Nephron progenitor cell (in vitro differentiated cells): ENCODE data around the gene FBXO42.
"Not testable (repeated sequence)": the region's sequence is repeated elsewhere in the genome, so short reads cannot be mapped to it uniquely, and the experiment has no call there.

Experiments
- DNase-seq: peaks from one replicate; pipeline ENCODE4 v3.0.0; 2021
- H3K27ac Mint-ChIP-seq: 2 replicates; pipeline ENCODE4 v1.8.0; 2021; ENCODE audit warnings: mild to moderate bottlenecking, moderate library complexity, mixed read lengths
- H3K27me3 Mint-ChIP-seq: 2 replicates; pipeline ENCODE4 v1.8.0; 2021; ENCODE audit warnings: mild to moderate bottlenecking, low read depth, mixed read lengths; ENCODE audit not compliant: poor library complexity
- H3K36me3 Mint-ChIP-seq: 2 replicates; pipeline ENCODE4 v1.8.0; 2021; ENCODE audit warnings: low read depth, mixed read lengths
- H3K4me1 Mint-ChIP-seq: 2 replicates; pipeline ENCODE4 v1.8.0; 2021; ENCODE audit warnings: mixed read lengths
- H3K4me3 Mint-ChIP-seq: 2 replicates; pipeline ENCODE4 v1.8.0; 2021; ENCODE audit warnings: mild to moderate bottlenecking, moderate library complexity, mixed read lengths
- H3K9me3 Mint-ChIP-seq: 2 replicates; pipeline ENCODE4 v1.8.0; 2021; ENCODE audit warnings: mild to moderate bottlenecking, moderate library complexity, mixed read lengths
- TF ChIP-seq, protein P1 (sequence below): fragments of 200-600 bp; sonication (generic); IDR thresholded peaks from 2 replicates; pipeline ENCODE4 v1.5.0; 2021; ENCODE audit warnings: antibody characterized with exemption

The FBXO42 gene

DNA sequence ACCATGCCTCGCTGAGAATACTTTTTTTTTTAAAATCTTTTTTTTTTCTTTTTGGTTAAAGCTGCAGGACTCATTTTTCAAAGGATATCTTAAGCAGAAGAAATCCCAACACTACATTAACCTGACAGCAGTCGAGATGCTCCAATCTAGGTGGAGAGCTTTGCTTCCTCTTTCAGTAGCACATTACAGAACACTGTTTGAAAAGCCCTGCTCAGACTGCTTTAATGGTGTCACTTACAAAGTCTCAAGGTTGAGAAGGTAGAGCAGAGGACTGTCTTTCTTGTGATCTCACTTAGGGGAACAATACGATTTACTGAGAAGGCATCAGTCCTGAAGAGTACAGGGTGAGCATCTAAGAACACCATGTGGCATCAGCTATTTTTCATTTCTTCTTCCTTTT is 94.3 kb downstream of the FBXO42 start:
- Mint-ChIP-seq H3K27ac (no peak overlapping the region), H3K9me3 (no peaks in the 10 kb centered on the region)
- DNase-seq, result no peak

DNA sequence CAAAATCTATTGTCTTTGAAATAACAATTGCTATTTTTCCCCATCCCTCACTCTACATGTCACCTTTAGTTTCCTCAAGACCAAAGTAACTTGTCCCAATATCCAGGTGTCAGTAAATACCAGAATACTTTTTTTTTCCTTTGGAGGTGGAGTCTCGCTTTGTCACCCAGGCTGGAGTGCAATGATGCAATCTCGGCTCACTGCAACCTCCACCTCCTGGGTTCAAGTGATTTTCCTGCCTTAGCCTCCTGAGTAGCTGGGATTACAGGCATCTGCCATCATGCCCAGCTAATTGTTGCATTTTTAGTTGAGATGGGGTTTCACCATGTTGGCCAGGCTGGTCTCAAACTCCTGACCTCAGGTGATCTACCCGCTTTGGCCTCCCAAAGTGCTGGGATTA is 94.7 kb downstream of the FBXO42 start:
- not testable (repeated sequence) for H3K27me3 Mint-ChIP-seq, DNase-seq, H3K27ac Mint-ChIP-seq, H3K4me3 Mint-ChIP-seq, H3K9me3 Mint-ChIP-seq
- Mint-ChIP-seq H3K36me3 (peaks cover 18% of the 10 kb centered on the region), H3K4me1 (peaks cover 15% of the 10 kb centered on the region)

More for the DNA sequence above, 94.3 kb downstream of the FBXO42 start:
- H3K4me3 Mint-ChIP-seq, result no peak overlapping the region
- H3K4me1 Mint-ChIP-seq, result peaks cover 15% of the 10 kb centered on the region
- peaks cover 18% of the 10 kb centered on the region for H3K36me3 Mint-ChIP-seq
- TF ChIP-seq, protein P1, sequence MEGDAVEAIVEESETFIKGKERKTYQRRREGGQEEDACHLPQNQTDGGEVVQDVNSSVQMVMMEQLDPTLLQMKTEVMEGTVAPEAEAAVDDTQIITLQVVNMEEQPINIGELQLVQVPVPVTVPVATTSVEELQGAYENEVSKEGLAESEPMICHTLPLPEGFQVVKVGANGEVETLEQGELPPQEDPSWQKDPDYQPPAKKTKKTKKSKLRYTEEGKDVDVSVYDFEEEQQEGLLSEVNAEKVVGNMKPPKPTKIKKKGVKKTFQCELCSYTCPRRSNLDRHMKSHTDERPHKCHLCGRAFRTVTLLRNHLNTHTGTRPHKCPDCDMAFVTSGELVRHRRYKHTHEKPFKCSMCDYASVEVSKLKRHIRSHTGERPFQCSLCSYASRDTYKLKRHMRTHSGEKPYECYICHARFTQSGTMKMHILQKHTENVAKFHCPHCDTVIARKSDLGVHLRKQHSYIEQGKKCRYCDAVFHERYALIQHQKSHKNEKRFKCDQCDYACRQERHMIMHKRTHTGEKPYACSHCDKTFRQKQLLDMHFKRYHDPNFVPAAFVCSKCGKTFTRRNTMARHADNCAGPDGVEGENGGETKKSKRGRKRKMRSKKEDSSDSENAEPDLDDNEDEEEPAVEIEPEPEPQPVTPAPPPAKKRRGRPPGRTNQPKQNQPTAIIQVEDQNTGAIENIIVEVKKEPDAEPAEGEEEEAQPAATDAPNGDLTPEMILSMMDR, result no peak
- H3K27me3 Mint-ChIP-seq, result no peaks in the 10 kb centered on the region

DNA sequence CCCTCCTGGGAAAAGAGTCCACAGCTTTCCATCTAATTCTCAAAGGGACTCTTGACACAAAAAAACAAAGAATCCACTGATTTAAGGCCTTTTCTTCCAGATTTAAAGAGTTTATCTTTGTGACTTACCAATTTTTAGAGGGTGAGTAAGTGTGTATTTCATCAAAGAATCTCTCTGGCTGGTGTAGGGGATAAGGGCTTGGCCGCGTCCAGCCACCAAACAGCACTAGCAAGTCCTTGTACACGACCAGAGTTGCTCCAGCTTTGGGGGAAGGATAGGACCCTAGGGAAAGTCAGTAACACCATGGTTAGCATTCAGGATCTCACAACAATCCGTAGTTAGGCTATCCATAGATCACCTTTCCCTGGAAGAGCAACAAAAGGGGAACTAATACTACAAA is 95.8 kb downstream of the FBXO42 start:
- Mint-ChIP-seq H3K9me3 (no peaks in the 10 kb centered on the region), H3K36me3 (peaks cover 28% of the 10 kb centered on the region), H3K27me3 (no peaks in the 10 kb centered on the region), H3K4me3 (no peak overlapping the region), H3K27ac (peak overlapping the region; percentile 19), H3K4me1 (peaks cover 19% of the 10 kb centered on the region)
- TF ChIP-seq, protein P1, result no peak
- DNase-seq, result no peak

DNA sequence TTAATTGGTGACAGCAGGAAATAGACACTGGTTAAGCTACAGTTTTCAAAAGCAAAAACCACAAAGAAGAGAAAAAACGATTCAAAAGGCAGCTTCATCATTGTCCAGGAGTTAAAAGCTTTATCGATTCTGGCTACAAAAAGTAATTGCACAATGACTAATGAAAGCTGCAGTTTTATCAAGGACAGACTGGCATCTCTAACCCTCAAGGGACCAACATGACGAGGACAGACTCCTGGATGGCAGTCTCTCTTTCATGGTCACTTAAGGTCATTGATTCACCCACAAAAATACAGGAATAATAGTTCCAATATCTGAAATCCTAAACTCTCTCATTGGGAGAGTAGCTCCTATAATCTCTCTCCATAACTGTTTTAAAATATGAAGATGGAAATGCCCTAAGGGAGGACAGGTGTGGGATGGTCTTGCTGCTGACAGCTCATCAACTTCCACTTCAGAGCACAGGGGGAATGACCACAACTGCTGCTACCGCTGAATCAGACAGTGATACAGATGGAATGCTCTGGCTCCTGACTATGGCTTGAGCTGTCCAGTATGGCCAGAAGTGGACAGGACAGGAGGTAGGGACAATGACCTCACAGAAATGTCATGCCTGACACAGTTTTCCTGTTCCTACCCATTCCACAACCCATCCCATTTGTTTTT is 97.9 kb downstream of the FBXO42 start:
- Mint-ChIP-seq H3K27ac (no peak overlapping the region), H3K4me3 (no peak overlapping the region), H3K4me1 (peaks cover 17% of the 10 kb centered on the region), H3K27me3 (no peaks in the 10 kb centered on the region), H3K9me3 (no peaks in the 10 kb centered on the region), H3K36me3 (peaks cover 42% of the 10 kb centered on the region)
- TF ChIP-seq, protein P1, result no peak
- no peak for DNase-seq

DNA sequence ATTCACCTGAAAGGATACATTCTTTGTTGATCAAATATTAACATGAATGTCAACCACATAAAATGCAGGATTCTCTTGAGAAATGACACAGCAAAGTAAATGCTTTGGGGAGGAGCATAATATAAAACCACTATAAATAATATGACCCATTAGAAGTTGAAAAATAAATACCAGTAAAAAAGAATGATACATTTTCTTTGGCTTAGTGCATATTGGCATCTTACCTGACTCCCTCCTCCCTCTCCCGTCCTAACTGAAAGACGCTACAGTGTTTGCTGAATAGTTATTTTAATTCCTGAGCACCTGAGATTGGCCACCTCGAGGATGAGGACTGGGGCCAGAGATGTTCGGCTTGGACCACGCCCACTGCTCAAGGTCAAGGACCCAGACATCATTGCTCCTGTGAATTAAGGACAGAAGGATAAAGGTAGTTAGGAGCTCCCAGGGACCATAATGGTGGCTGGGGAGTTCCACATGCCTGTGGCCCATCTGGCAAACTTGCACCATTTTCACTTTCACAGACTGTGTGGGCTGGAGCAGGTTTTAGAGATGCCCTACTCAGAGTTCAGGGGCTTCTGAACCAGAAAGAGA is 98.9 kb downstream of the FBXO42 start:
- Mint-ChIP-seq H3K36me3 (peaks cover 47% of the 10 kb centered on the region), H3K27ac (no peak overlapping the region), H3K4me3 (no peak overlapping the region)

DNA sequence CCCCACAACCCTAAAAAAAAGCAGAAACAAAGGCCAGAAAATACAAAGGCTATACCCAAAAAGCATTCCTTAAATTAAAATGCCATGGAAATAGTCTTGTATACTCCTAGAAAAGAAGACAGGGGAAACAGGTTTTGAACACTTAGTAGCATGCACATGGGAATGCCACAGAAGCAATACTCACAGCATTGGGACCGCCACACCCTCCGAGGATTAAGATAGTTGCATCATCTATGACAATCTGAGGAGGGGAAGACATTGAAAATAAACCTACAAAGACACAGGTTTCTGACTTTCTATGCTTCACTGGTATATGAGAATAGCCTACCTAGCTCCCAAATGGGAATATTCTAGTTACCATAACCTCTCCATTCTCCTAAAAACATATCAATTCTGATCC is 99.4 kb downstream of the FBXO42 start:
- no peak for DNase-seq
- Mint-ChIP-seq H3K9me3 (no peaks in the 10 kb centered on the region), H3K27me3 (no peaks in the 10 kb centered on the region), H3K27ac (no peak overlapping the region), H3K4me1 (peaks cover 17% of the 10 kb centered on the region), H3K4me3 (no peak overlapping the region), H3K36me3 (peaks cover 47% of the 10 kb centered on the region)
- TF ChIP-seq, protein P1, result no peak

More for the DNA sequence above, 98.9 kb downstream of the FBXO42 start:
- DNase-seq, result no peak
- Mint-ChIP-seq H3K9me3 (no peaks in the 10 kb centered on the region), H3K4me1 (peaks cover 17% of the 10 kb centered on the region), H3K27me3 (no peaks in the 10 kb centered on the region)
- TF ChIP-seq, protein P1, result no peak
